Left ventricle myocardium superior (tissue), 1 donor: ENCODE measurements around the gene COX15. TPM values are rescaled to one million over a fixed set of nuclear protein-coding genes. Genes with fewer than 3 reads are reported as not detected.
"Not testable (repeated sequence)": the region's sequence is repeated elsewhere in the genome, so short reads cannot be mapped to it uniquely, and the experiment has no call there.

ENCODE experiments used
- ATAC-seq: fragments of 200-7000 bp; cut with Tn5 transposase; one replicate; pipeline ENCODE4 v1.9.1; 2020; ENCODE audit warnings: mild to moderate bottlenecking, moderate library complexity
- DNase-seq: peaks from one replicate; pipeline ENCODE4 v3.0.0-alpha.2; 2020
- intact Hi-C: fragments of 100-400 bp; cut with micrococcal nuclease; formaldehyde crosslinking; loops from one replicate; pipeline ENCODE4 v1.11.0; 2022
- long read RNA-seq: library from polyadenylated mRNA; unstranded; transcript quantifications from one replicate; pipeline ENCODE4 v2.0.0, GENCODE V29; 2021
- total RNA-seq: library from RNA; stranded (reverse); fragmentation: NEBNext Ultra II Directional; extraction: Animal tissue kit (Norgen Biotek cat#: 25700); gene quantifications from one replicate; pipeline ENCODE4 v1.2.1, GENCODE V29; 2021
- donor health status: DM: no; HTN: yes; CAD: no; lungs with severe emphysema.

The COX15 gene
- total RNA-seq: 35.7 TPM
- long read RNA-seq, transcript COX15-201 (9 exons, 2,356 nt): major isoform, 50 of 57 reads
- long read RNA-seq, partial matches to known transcripts: 3 of 57 reads
- long read RNA-seq, other reads (novel, unspliced or antisense): 2 of 57 reads

GRCh38 chr10:99732033-99732842, at the start of gene COX15, which contains the start of gene CUTC:
Gene COX15, minus strand, starts transcription at chr10:99732127. Its CDS starts 78 bp downstream, at chr10:99732049.
Gene CUTC, plus strand, starts transcription at chr10:99732234. Its CDS starts 115 bp downstream, at chr10:99732349.
- ATAC-seq: peak; percentile 98
- peak; percentile 99 for DNase-seq
- intact Hi-C loops: no loop called here

- intact Hi-C loops: no loop called here
- ATAC-seq (no peak), DNase-seq (no peak)
Observed at GRCh38 chr10:99779335-99779734, 47.4 kb upstream of the COX15 start.

- no peak for DNase-seq
- intact Hi-C loops: no loop called here
- no peak for ATAC-seq
Observed at GRCh38 chr10:99777918-99778714, 46.2 kb upstream of the COX15 start.

GRCh38 chr10:99775850-99776249, 43.9 kb upstream of the COX15 start:
- intact Hi-C loops: no loop called here
- no peak for ATAC-seq
- no peak for DNase-seq

GRCh38 chr10:99770408-99771045, 38.6 kb upstream of the COX15 start:
- intact Hi-C loops: no loop called here
- DNase-seq (no peak), ATAC-seq (no peak)

GRCh38 chr10:99769706-99770105, 37.8 kb upstream of the COX15 start:
- intact Hi-C loops: no loop called here
- DNase-seq (no peak), ATAC-seq (no peak)

GRCh38 chr10:99768556-99768955, 36.6 kb upstream of the COX15 start:
- DNase-seq (no peak), ATAC-seq (no peak)
- intact Hi-C loops: no loop called here

GRCh38 chr10:99767901-99768300, 36.0 kb upstream of the COX15 start:
- DNase-seq: no peak
- intact Hi-C loops: no loop called here
- no peak for ATAC-seq

GRCh38 chr10:99766302-99766681, 34.4 kb upstream of the COX15 start:
- DNase-seq (no peak), ATAC-seq (no peak)
- intact Hi-C loops: no loop called here

- intact Hi-C loops: no loop called here
- ATAC-seq (no peak), DNase-seq (no peak)
Observed at GRCh38 chr10:99765672-99766301, 33.9 kb upstream of the COX15 start.

- intact Hi-C loops: no loop called here
- DNase-seq: no peak
- no peak for ATAC-seq
Observed at GRCh38 chr10:99761365-99761764, 29.4 kb upstream of the COX15 start.

GRCh38 chr10:99760321-99760720, 28.4 kb upstream of the COX15 start:
- ATAC-seq (no peak), DNase-seq (no peak)
- intact Hi-C loops: no loop called here

GRCh38 chr10:99758211-99758891, 26.4 kb upstream of the COX15 start:
- intact Hi-C loops: no loop called here
- no peak for DNase-seq
- no peak for ATAC-seq

- no peak for ATAC-seq
- DNase-seq: no peak
- intact Hi-C loops: no loop called here
Observed at GRCh38 chr10:99756159-99756558, 24.2 kb upstream of the COX15 start.

GRCh38 chr10:99754670-99755069, 22.7 kb upstream of the COX15 start:
- DNase-seq: no peak
- no peak for ATAC-seq
- intact Hi-C loops: no loop called here

GRCh38 chr10:99750641-99751040, 18.7 kb upstream of the COX15 start:
- intact Hi-C loops: no loop called here
- ATAC-seq: no peak

GRCh38 chr10:99748823-99749451, 17.0 kb upstream of the COX15 start:
- intact Hi-C loops: no loop called here
- no peak for DNase-seq

More at GRCh38 chr10:99750641-99751040, 18.7 kb upstream of the COX15 start:
- DNase-seq: no peak

GRCh38 chr10:99746166-99746565, 14.2 kb upstream of the COX15 start:
- ATAC-seq, intact Hi-C loops, DNase-seq: not testable (repeated sequence)

More at GRCh38 chr10:99748823-99749451, 17.0 kb upstream of the COX15 start:
- ATAC-seq: peak; percentile 71
